Cortex of kidney (tissue), 1 donor: ENCODE measurements around the gene EPS8L1.
A peak's percentile ranks its signal among the peaks of the same experiment; 100 is the strongest.

Experiments used
- DNase-seq: peaks from one replicate; lab custom pipeline; 2025; lab: John Stamatoyannopoulos, UW

EPS8L1 gene

GRCh38 chr19:55115446-55116065, 39.9 kb downstream of the EPS8L1 start:
- no peak for DNase-seq

- no peak for DNase-seq
These were observed 40.7 kb downstream of the EPS8L1 start for GRCh38 chr19:55116232-55116858.

GRCh38 chr19:55116859-55117662, 41.4 kb downstream of the EPS8L1 start, which contains the start of gene PPP1R12C:
Gene PPP1R12C (minus strand): TSS chr19:55117637. CDS start chr19:55117543, 94 bp downstream.
- DNase-seq = no peak

GRCh38 chr19:55117663-55118391, 42.2 kb downstream of the EPS8L1 start:
- DNase-seq = peak; percentile 79

GRCh38 chr19:55118401-55118991, 42.8 kb downstream of the EPS8L1 start:
- DNase-seq = no peak

- no peak for DNase-seq
These were observed 43.4 kb downstream of the EPS8L1 start for GRCh38 chr19:55119053-55119452.

- DNase-seq = no peak
These were observed 55.8 kb downstream of the EPS8L1 start for GRCh38 chr19:55131421-55131820.

GRCh38 chr19:55132453-55133129, 56.9 kb downstream of the EPS8L1 start:
- DNase-seq = no peak

GRCh38 chr19:55133639-55134444, 58.2 kb downstream of the EPS8L1 start:
- DNase-seq = no peak

- no peak for DNase-seq
These were observed 59.1 kb downstream of the EPS8L1 start for GRCh38 chr19:55134736-55135135.

- DNase-seq = no peak
These were observed 60.9 kb downstream of the EPS8L1 start for GRCh38 chr19:55136399-55137102.
